H9 (cell line): Measurements from ENCODE around the gene ZP3. TPM values are rescaled to one million over a fixed set of nuclear protein-coding genes. Genes with fewer than 3 reads are reported as not detected.

Experiments
- DNase-seq: peaks from one replicate; pipeline ENCODE4 v3.0.0-alpha.2; 2017
- H2AFZ ChIP-seq: one replicate; pipeline ENCODE4 v1.6.1; 2013; ENCODE audit warnings: mild to moderate bottlenecking, low read length, control low read depth, moderate library complexity
- H2AK5ac ChIP-seq: 2 replicates; pipeline ENCODE4 v1.6.1; 2013; ENCODE audit warnings: low read length, control low read depth, mixed read lengths; ENCODE audit not compliant: insufficient read length
- H2BK120ac ChIP-seq: one replicate; pipeline ENCODE4 v1.6.1; 2013; ENCODE audit warnings: low read depth, mild to moderate bottlenecking, low read length, control low read depth, inconsistent platforms; ENCODE audit not compliant: poor library complexity, severe bottlenecking
- H2BK12ac ChIP-seq: 2 replicates; pipeline ENCODE4 v1.6.1; 2013; ENCODE audit warnings: low read length, control low read depth, mixed read lengths, low read depth; ENCODE audit not compliant: insufficient read length
- H2BK15ac ChIP-seq: 2 replicates; pipeline ENCODE4 v1.6.1; 2013; ENCODE audit warnings: low read depth, low read length, control low read depth
- H2BK20ac ChIP-seq: one replicate; pipeline ENCODE4 v1.6.1; 2013; ENCODE audit warnings: low read depth, mild to moderate bottlenecking, low read length, control low read depth, inconsistent platforms; ENCODE audit not compliant: poor library complexity, severe bottlenecking
- H2BK5ac ChIP-seq: 2 replicates; pipeline ENCODE4 v1.6.1; 2013; ENCODE audit warnings: low read length, control low read depth, mixed read lengths; ENCODE audit not compliant: insufficient read length
- H3K14ac ChIP-seq: 2 replicates; pipeline ENCODE4 v1.6.1; 2013; ENCODE audit warnings: low read length, control low read depth; ENCODE audit not compliant: insufficient read depth
- H3K18ac ChIP-seq: 2 replicates; pipeline ENCODE4 v1.6.1; 2013; ENCODE audit warnings: low read depth, mild to moderate bottlenecking, mixed read lengths, low read length, control low read depth; ENCODE audit not compliant: insufficient read length
- H3K23ac ChIP-seq: 2 replicates; pipeline ENCODE4 v1.6.1; 2013; ENCODE audit warnings: low read length, control low read depth, mixed read lengths, low read depth; ENCODE audit not compliant: insufficient read length
- H3K23me2 ChIP-seq: 2 replicates; pipeline ENCODE4 v1.6.1; 2013; ENCODE audit warnings: low read depth, mild to moderate bottlenecking, mixed read lengths, low read length, control low read depth; ENCODE audit not compliant: insufficient read length, poor library complexity, severe bottlenecking
- H3K27ac ChIP-seq: 2 replicates; pipeline ENCODE4 v1.5.1; 2013; ENCODE audit warnings: low read length, control low read depth, mixed read lengths, low read depth; ENCODE audit not compliant: insufficient read length
- H3K27me3 ChIP-seq: 2 replicates; pipeline ENCODE4 v1.6.1; 2013; ENCODE audit warnings: low read length, control low read depth, inconsistent platforms; ENCODE audit not compliant: insufficient read depth
- H3K4ac ChIP-seq: 2 replicates; pipeline ENCODE4 v1.6.1; 2013; ENCODE audit warnings: low read depth, mild to moderate bottlenecking, control low read depth, inconsistent platforms, low read length, moderate library complexity
- H3K4me1 ChIP-seq: 2 replicates; pipeline ENCODE4 v1.6.1; 2013; ENCODE audit warnings: low read length, control low read depth, inconsistent platforms; ENCODE audit not compliant: insufficient read depth
- H3K4me2 ChIP-seq: 2 replicates; pipeline ENCODE4 v1.6.1; 2013; ENCODE audit warnings: low read length, control low read depth, mixed read lengths; ENCODE audit not compliant: insufficient read length, insufficient read depth
- H3K56ac ChIP-seq: 2 replicates; pipeline ENCODE4 v1.6.1; 2013; ENCODE audit warnings: low read depth, mild to moderate bottlenecking, mixed read lengths, low read length, control low read depth; ENCODE audit not compliant: insufficient read length
- H3K79me1 ChIP-seq: 2 replicates; pipeline ENCODE4 v1.6.1; 2013; ENCODE audit warnings: low read depth, mild to moderate bottlenecking, moderate library complexity, low read length, control low read depth, inconsistent platforms; ENCODE audit not compliant: insufficient read depth, poor library complexity, severe bottlenecking
- H3K79me2 ChIP-seq: 2 replicates; pipeline ENCODE4 v1.6.1; 2013; ENCODE audit warnings: low read length, control low read depth, inconsistent platforms; ENCODE audit not compliant: insufficient read depth
- H3K9ac ChIP-seq: 2 replicates; pipeline ENCODE4 v1.6.1; 2013; ENCODE audit warnings: low read length, control low read depth, mixed read lengths; ENCODE audit not compliant: insufficient read length; ENCODE audit errors: extremely low read depth
- H3K9me3 ChIP-seq: one replicate; pipeline ENCODE4 v1.6.1; 2013; ENCODE audit warnings: low read depth, low read length, inconsistent platforms; ENCODE audit not compliant: control insufficient read depth
- H3T11ph ChIP-seq: one replicate; pipeline ENCODE4 v1.6.1; 2013; ENCODE audit warnings: mild to moderate bottlenecking, low read length, control low read depth, inconsistent platforms
- H4K20me1 ChIP-seq: one replicate; pipeline ENCODE4 v1.6.1; 2013; ENCODE audit not compliant: control insufficient read depth, insufficient read length, insufficient read depth
- H4K5ac ChIP-seq: 2 replicates; pipeline ENCODE4 v1.6.1; 2013; ENCODE audit warnings: low read depth, mild to moderate bottlenecking, mixed read lengths, low read length, control low read depth; ENCODE audit not compliant: insufficient read length
- H4K8ac ChIP-seq: replicated peaks from 2 replicates; pipeline ENCODE4 v1.6.1; 2013; ENCODE audit warnings: low read length, control low read depth, mixed read lengths, low read depth; ENCODE audit not compliant: insufficient read length
- H4K91ac ChIP-seq: 2 replicates; pipeline ENCODE4 v1.6.1; 2013; ENCODE audit warnings: low read depth, mild to moderate bottlenecking, moderate library complexity, mixed read lengths, low read length, control low read depth; ENCODE audit not compliant: insufficient read length
- H3K27ac Mint-ChIP-seq, 3 experiments: 2 replicates in 2 of 3; 3 replicates in 1 of 3; pipeline ENCODE4 v1.8.0; 2020 to 2021; ENCODE audit warnings: mixed read lengths in 3 of 3, mild to moderate bottlenecking in 1 of 3, moderate library complexity in 1 of 3
- H3K27me3 Mint-ChIP-seq: 2 replicates; pipeline ENCODE4 v1.8.0; 2021; ENCODE audit warnings: low read depth, mild to moderate bottlenecking, moderate library complexity, mixed read lengths
- H3K36me3 Mint-ChIP-seq, 3 experiments: 2 replicates in 2 of 3; 3 replicates in 1 of 3; pipeline ENCODE4 v1.8.0; 2020 to 2021; ENCODE audit warnings: low read depth in 3 of 3, mixed read lengths in 3 of 3; ENCODE audit not compliant: insufficient read depth in 1 of 3
- H3K4me1 Mint-ChIP-seq, 2 experiments: 2 replicates each; pipeline ENCODE4 v1.8.0; 2020; ENCODE audit warnings: mixed read lengths in 2 of 2
- H3K4me3 Mint-ChIP-seq, 2 experiments: 2 replicates in 1 of 2; 3 replicates in 1 of 2; pipeline ENCODE4 v1.8.0; 2020 to 2021; ENCODE audit warnings: mild to moderate bottlenecking in 2 of 2, mixed read lengths in 2 of 2, moderate library complexity in 1 of 2
- H3K9me3 Mint-ChIP-seq, 2 experiments: 2 replicates in 1 of 2; 3 replicates in 1 of 2; pipeline ENCODE4 v1.8.0; 2020; ENCODE audit warnings: mild to moderate bottlenecking in 2 of 2, mixed read lengths in 2 of 2, moderate library complexity in 1 of 2
- WGBS: extraction: QIAGEN DNeasy Blood & Tissue Kit; methylation state at CpG from one replicate; pipeline ENCODE4 v1.1.7; 2013; ENCODE audit warnings: missing lambda C conversion rate, low lambda C conversion rate, mixed read lengths; ENCODE audit not compliant: insufficient read length; ENCODE audit errors: extremely low coverage; 5-methylcytosine and 5-hydroxymethylcytosine counted together
- total RNA-seq: library from RNA; stranded (reverse); gene quantifications from 2 replicates; pipeline ENCODE4 v1.2.1, GENCODE V29; 2021
- TF ChIP-seq, protein P1 (sequence below): fragments of 200-600 bp; sonication (generic); conservative IDR thresholded peaks from 3 replicates; pipeline ENCODE4 v1.8.0; 2021; ENCODE audit warnings: antibody characterized with exemption, mild to moderate bottlenecking

The ZP3 gene
- total RNA-seq, 1 experiment from 2014 or later: 1.3 TPM

DNA sequence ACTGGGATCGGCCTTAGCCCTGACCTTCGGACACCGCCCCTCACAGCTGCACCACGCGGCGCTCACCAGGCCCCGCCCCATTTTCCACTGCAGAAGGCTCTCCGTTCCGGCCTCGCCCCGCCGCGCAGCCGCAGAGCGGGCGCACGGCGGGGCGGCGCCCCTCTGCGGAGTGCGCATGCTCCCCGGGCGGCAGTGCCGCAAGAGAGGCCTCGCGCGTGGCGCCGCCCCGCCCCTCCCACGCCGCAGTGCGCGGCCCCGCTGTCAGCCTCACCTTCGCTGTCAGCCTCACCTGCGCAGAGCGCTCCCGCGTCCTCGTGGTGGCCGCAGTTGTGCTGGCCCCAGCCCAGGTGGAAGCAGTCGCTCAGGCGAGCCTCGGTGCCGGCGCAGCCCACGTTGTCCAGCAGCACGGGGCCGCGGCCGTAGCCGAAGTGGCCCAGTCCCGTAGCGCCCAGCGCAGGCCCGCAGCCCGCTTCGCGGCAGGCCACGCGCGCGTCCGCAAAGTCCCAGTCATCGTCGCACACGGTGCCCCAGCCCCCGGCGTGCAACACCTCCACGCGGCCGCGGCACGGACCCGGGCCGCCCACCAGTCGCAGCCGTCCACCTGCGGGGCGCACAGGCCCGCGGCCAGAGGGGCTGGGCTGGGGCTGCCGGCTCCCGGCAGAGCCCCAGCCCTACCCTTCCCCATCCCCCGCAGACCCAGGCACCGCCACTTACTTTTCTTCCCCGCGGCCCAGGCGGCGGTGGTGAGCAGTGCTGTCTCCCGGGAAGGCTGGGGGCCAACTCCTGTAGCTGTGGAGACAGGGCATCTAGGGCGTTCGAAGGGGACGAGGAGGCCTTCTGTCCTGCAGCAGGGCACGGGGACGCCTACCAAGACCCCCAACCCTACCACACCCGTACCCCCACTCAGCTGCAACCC lies 31.4 kb upstream of the ZP3 start:
- Mint-ChIP-seq H3K36me3 (peaks cover 2 to 4% (median 4%) of the 10 kb centered on the region in 3 experiments; a peak in 4 of 7 replicates), H3K4me1 (peaks cover 33 to 45% of the 10 kb centered on the region in 2 experiments), H3K27me3 (peaks cover 6% of the 10 kb centered on the region), H3K4me3 (peak overlapping the region; percentile 61 to 76), H3K27ac (peak overlapping the region in 1 of 3 experiments; percentile 83; a peak in 1 of 7 replicates), H3K9me3 (peaks cover 0 to 4% of the 10 kb centered on the region in 2 experiments; a peak in 2 of 5 replicates)
- Histone ChIP-seq H3K79me2 (no peaks in the 10 kb centered on the region), H3K14ac (peak overlapping the region; percentile 90), H4K20me1 (no peaks in the 10 kb centered on the region), H3K9ac (peak overlapping the region; percentile 58), H2BK5ac (no peak overlapping the region), H3K56ac (no peak overlapping the region), H2BK120ac (no peak overlapping the region), H3T11ph (no peak overlapping the region), H2AFZ (no peak overlapping the region), H3K4ac (no peak overlapping the region), H2BK20ac (no peak overlapping the region), H4K8ac (no peak overlapping the region), H2AK5ac (no peak overlapping the region), H3K23ac (no peak overlapping the region), H3K9me3 (no peaks in the 10 kb centered on the region), H3K4me1 (no peaks in the 10 kb centered on the region), H3K23me2 (peaks cover 6% of the 10 kb centered on the region), H3K4me2 (peak overlapping the region; percentile 45), H2BK12ac (no peak overlapping the region), H3K27me3 (no peaks in the 10 kb centered on the region), H4K5ac (no peak overlapping the region), H3K18ac (peak overlapping the region; percentile 83), H3K79me1 (no peaks in the 10 kb centered on the region), H2BK15ac (no peak overlapping the region; the same call in 1 of the 2 replicates), H3K27ac (no peak overlapping the region), H4K91ac (no peak overlapping the region)
- TF ChIP-seq, protein P1, sequence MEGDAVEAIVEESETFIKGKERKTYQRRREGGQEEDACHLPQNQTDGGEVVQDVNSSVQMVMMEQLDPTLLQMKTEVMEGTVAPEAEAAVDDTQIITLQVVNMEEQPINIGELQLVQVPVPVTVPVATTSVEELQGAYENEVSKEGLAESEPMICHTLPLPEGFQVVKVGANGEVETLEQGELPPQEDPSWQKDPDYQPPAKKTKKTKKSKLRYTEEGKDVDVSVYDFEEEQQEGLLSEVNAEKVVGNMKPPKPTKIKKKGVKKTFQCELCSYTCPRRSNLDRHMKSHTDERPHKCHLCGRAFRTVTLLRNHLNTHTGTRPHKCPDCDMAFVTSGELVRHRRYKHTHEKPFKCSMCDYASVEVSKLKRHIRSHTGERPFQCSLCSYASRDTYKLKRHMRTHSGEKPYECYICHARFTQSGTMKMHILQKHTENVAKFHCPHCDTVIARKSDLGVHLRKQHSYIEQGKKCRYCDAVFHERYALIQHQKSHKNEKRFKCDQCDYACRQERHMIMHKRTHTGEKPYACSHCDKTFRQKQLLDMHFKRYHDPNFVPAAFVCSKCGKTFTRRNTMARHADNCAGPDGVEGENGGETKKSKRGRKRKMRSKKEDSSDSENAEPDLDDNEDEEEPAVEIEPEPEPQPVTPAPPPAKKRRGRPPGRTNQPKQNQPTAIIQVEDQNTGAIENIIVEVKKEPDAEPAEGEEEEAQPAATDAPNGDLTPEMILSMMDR: no peak
- DNase-seq: peak; percentile 94
- WGBS: no CpG with 5 or more reads among the region's 99 CpGs
